Measurements from ENCODE around the gene AGGF1.

GRCh38 chr5:77065256-77065655 is 35.1 kb downstream of the AGGF1 start:
- TF ChIP-seq, protein P1, sequence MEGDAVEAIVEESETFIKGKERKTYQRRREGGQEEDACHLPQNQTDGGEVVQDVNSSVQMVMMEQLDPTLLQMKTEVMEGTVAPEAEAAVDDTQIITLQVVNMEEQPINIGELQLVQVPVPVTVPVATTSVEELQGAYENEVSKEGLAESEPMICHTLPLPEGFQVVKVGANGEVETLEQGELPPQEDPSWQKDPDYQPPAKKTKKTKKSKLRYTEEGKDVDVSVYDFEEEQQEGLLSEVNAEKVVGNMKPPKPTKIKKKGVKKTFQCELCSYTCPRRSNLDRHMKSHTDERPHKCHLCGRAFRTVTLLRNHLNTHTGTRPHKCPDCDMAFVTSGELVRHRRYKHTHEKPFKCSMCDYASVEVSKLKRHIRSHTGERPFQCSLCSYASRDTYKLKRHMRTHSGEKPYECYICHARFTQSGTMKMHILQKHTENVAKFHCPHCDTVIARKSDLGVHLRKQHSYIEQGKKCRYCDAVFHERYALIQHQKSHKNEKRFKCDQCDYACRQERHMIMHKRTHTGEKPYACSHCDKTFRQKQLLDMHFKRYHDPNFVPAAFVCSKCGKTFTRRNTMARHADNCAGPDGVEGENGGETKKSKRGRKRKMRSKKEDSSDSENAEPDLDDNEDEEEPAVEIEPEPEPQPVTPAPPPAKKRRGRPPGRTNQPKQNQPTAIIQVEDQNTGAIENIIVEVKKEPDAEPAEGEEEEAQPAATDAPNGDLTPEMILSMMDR (IDR thresholded peaks at IDR 0.05; ENCODE audit: poor library complexity, severe bottlenecking), result no peak
- no peak for TF ChIP-seq RAD21 (conservative IDR thresholded peaks at IDR 0.05)
- no peak for TF ChIP-seq EP300 (conservative IDR thresholded peaks at IDR 0.05; ENCODE audit: poor library complexity, severe bottlenecking)
- no peak for TF ChIP-seq SMC3 (conservative IDR thresholded peaks at IDR 0.05; ENCODE audit: poor library complexity)
- TF ChIP-seq EZH2 (IDR thresholded peaks at IDR 0.05; ENCODE audit: borderline replicate concordance, insufficient read depth, low read length, poor library complexity, severe bottlenecking), result no peak
- TF ChIP-seq MXI1 (conservative IDR thresholded peaks at IDR 0.05; ENCODE audit: poor library complexity, severe bottlenecking), result no peak
- TF ChIP-seq, protein P2, sequence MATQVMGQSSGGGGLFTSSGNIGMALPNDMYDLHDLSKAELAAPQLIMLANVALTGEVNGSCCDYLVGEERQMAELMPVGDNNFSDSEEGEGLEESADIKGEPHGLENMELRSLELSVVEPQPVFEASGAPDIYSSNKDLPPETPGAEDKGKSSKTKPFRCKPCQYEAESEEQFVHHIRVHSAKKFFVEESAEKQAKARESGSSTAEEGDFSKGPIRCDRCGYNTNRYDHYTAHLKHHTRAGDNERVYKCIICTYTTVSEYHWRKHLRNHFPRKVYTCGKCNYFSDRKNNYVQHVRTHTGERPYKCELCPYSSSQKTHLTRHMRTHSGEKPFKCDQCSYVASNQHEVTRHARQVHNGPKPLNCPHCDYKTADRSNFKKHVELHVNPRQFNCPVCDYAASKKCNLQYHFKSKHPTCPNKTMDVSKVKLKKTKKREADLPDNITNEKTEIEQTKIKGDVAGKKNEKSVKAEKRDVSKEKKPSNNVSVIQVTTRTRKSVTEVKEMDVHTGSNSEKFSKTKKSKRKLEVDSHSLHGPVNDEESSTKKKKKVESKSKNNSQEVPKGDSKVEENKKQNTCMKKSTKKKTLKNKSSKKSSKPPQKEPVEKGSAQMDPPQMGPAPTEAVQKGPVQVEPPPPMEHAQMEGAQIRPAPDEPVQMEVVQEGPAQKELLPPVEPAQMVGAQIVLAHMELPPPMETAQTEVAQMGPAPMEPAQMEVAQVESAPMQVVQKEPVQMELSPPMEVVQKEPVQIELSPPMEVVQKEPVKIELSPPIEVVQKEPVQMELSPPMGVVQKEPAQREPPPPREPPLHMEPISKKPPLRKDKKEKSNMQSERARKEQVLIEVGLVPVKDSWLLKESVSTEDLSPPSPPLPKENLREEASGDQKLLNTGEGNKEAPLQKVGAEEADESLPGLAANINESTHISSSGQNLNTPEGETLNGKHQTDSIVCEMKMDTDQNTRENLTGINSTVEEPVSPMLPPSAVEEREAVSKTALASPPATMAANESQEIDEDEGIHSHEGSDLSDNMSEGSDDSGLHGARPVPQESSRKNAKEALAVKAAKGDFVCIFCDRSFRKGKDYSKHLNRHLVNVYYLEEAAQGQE (IDR thresholded peaks at IDR 0.05; ENCODE audit: borderline replicate concordance), result no peak

All from neural cell (in vitro differentiated cells).